Measurements from ENCODE around the gene SIGLEC9.
A peak's percentile ranks its signal among the peaks of the same experiment; 100 is the strongest.

Gene SIGLEC9

GRCh38 chr19:51124216-51124615 lies 490 bp upstream of the SIGLEC9 start:
- Mint-ChIP-seq H3K36me3 (no peaks in the 10 kb centered on the region), H3K4me3 (peak overlapping the region; percentile 69), H3K27ac (peak overlapping the region; percentile 88), H3K27me3 (no peaks in the 10 kb centered on the region), H3K4me1 (ENCODE audit: low read depth) (peaks cover 78% of the 10 kb centered on the region), H3K9me3 (ENCODE audit: low read depth) (no peaks in the 10 kb centered on the region)

GRCh38 chr19:51125421-51126075 lies 842 bp downstream of the SIGLEC9 start:
- Mint-ChIP-seq H3K36me3 (no peaks in the 10 kb centered on the region), H3K4me1 (ENCODE audit: low read depth) (peaks cover 82% of the 10 kb centered on the region), H3K9me3 (ENCODE audit: low read depth) (no peaks in the 10 kb centered on the region), H3K27ac (peak overlapping the region; percentile 6), H3K4me3 (no peak overlapping the region), H3K27me3 (no peaks in the 10 kb centered on the region)

- Mint-ChIP-seq H3K36me3 (no peaks in the 10 kb centered on the region), H3K27me3 (no peaks in the 10 kb centered on the region), H3K4me1 (ENCODE audit: low read depth) (peaks cover 83% of the 10 kb centered on the region), H3K4me3 (no peak overlapping the region), H3K27ac (no peak overlapping the region), H3K9me3 (ENCODE audit: low read depth) (no peaks in the 10 kb centered on the region)
Measured at GRCh38 chr19:51127032-51127431, 2.3 kb downstream of the SIGLEC9 start.

- peaks cover 82% of the 10 kb centered on the region for H3K4me1 Mint-ChIP-seq (ENCODE audit: low read depth)
- no peaks in the 10 kb centered on the region for H3K9me3 Mint-ChIP-seq (ENCODE audit: low read depth)
- H3K27me3 Mint-ChIP-seq: no peaks in the 10 kb centered on the region
- peak overlapping the region; percentile 83 for H3K27ac Mint-ChIP-seq
- no peaks in the 10 kb centered on the region for H3K36me3 Mint-ChIP-seq
- H3K4me3 Mint-ChIP-seq: peak overlapping the region; percentile 50
Measured at GRCh38 chr19:51127755-51128154, 3.0 kb downstream of the SIGLEC9 start.

DNA sequence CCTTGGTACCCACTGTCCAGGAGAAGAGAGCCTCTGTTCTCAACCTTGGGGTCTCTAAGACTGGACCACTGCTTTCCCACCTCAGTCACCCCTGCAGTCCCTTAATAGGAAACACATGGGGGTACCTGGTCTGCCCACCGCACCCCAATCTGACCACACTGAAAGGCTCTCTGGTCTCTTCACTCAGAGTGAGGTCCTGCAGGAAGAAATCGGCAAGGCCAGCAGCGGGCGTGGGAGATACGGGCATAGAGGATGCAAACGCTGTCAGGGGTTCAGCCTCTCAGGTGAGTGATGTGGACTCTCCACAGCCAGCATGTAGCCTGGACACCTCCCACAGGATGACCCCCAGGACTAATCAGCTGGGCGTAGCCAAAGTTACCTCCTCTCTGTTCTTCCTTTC lies 3.5 kb downstream of the SIGLEC9 start:
- Mint-ChIP-seq H3K4me1 (ENCODE audit: low read depth) (peaks cover 79% of the 10 kb centered on the region), H3K4me3 (no peak overlapping the region), H3K9me3 (ENCODE audit: low read depth) (no peaks in the 10 kb centered on the region), H3K36me3 (no peaks in the 10 kb centered on the region), H3K27me3 (no peaks in the 10 kb centered on the region), H3K27ac (peak overlapping the region; percentile 69)

- no peaks in the 10 kb centered on the region for H3K27me3 Mint-ChIP-seq
- H3K27ac Mint-ChIP-seq: no peak overlapping the region
- H3K36me3 Mint-ChIP-seq: no peaks in the 10 kb centered on the region
- peaks cover 65% of the 10 kb centered on the region for H3K4me1 Mint-ChIP-seq (ENCODE audit: low read depth)
- peaks cover 2% of the 10 kb centered on the region for H3K9me3 Mint-ChIP-seq (ENCODE audit: low read depth)
- H3K4me3 Mint-ChIP-seq: peak overlapping the region; percentile 23
Measured at GRCh38 chr19:51129716-51130115, 5.0 kb downstream of the SIGLEC9 start.

DNA sequence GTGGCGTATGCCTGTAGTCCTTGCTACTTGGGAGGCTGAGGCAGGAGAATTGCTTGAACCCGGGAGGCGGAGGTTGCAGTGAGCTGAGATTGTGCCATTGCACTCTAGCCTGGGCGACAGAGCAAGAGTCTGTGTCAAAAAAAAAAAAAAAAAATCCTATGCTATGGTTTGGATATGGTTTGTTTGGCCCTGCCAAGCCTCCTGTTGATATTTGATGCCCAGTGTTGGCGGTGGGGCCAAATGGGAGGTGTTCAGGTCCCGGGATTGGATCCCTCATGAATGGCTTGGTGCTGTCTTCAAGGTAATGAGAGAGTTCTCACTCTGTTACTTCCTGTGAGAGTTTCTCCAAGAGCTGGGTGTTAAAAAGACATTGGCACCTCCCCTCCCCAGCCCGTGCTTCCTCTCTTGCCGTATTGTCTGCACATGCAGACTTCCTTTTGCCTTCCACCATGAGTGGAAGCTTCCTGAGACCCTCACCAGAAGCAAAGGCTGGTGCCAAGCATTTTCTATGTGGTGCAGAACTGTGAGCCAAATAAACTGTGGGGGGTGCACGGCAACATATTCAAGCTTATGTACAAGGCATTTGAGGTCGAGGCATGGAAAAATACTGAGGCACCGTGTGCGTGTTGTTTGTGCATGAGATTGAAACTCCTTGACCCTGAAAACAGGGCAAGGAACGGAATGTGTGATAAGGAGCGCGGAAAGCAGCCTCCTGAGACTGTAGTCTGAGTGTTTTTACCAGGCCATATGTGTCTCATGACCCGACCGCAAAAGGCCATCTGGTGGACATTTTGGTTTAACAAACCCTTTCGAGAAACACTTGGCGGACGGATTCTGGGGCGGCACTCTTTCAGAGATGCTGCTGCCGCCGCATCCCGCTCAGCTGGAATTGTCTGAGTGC lies 7.3 kb downstream of the SIGLEC9 start:
- peaks cover 63% of the 10 kb centered on the region for H3K4me1 Mint-ChIP-seq (ENCODE audit: low read depth)
- peak overlapping the region; percentile 91 for H3K27ac Mint-ChIP-seq
- H3K9me3 Mint-ChIP-seq (ENCODE audit: low read depth): peaks cover 4% of the 10 kb centered on the region
- peak overlapping the region; percentile 76 for H3K4me3 Mint-ChIP-seq
- no peaks in the 10 kb centered on the region for H3K36me3 Mint-ChIP-seq
- no peaks in the 10 kb centered on the region for H3K27me3 Mint-ChIP-seq

DNA sequence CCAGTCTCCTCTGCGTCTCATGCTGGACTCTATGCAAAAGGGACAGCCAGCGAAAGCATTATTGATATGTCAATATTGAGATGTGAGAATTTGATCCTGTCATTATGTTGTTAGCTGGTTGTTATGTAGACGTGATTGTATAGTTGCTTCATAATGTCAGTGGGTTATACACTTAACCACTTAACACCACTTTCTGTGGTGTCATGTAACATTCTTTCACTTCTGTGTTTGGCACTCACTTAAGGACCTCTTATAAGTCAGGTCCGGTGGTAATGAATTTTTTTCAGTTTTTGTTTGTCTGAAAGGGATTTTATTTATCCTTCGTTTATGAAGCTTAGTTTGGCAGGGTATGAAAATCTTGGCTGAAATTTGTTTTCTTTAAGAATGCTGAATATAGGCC lies 10.3 kb downstream of the SIGLEC9 start:
- Mint-ChIP-seq H3K4me1 (ENCODE audit: low read depth) (peaks cover 49% of the 10 kb centered on the region), H3K27me3 (no peaks in the 10 kb centered on the region), H3K9me3 (ENCODE audit: low read depth) (peaks cover 4% of the 10 kb centered on the region), H3K36me3 (no peaks in the 10 kb centered on the region), H3K27ac (no peak overlapping the region), H3K4me3 (no peak overlapping the region)

DNA sequence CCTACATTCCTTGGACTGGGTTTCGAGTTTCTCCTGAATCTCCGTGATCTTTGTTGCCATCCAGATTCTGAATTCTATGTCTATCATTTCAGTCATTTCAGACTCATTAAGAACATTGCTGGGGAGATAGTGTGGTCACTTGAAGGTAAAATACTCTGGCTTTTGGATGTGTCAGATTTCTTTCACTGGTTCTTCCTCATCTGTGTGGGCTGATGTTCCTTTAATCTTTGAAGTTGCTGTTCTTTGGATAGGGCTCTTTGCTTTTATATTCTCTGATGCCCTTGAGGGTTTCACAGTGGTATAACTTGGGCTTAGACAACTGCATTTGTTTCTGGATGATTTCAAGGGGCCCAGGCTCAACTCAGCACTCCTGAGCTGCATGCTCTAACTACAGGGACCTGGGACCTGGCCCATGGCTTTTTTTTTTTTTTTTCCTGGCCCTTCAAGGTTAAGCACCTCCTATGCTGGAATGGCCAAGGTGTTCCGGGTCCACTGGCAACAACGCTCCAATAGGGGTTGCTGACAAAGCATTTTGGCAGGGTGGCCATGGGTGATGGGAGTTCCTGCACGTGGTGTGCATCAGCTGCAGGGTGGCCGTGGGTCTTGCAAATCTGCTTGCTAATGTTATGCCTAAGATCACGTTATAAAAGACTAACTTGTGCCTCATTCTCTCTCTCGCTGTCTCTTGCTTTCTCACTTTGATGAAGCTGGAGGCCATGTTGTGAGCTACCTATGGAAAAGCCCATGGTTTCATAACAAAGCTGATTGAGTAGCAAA lies 11.5 kb downstream of the SIGLEC9 start:
- Mint-ChIP-seq H3K36me3 (no peaks in the 10 kb centered on the region), H3K4me3 (no peak overlapping the region), H3K27me3 (peaks cover 2% of the 10 kb centered on the region), H3K9me3 (ENCODE audit: low read depth) (peaks cover 4% of the 10 kb centered on the region), H3K27ac (no peak overlapping the region), H3K4me1 (ENCODE audit: low read depth) (peaks cover 40% of the 10 kb centered on the region)

- Mint-ChIP-seq H3K4me3 (no peak overlapping the region), H3K9me3 (ENCODE audit: low read depth) (peaks cover 4% of the 10 kb centered on the region), H3K4me1 (ENCODE audit: low read depth) (peaks cover 37% of the 10 kb centered on the region), H3K36me3 (no peaks in the 10 kb centered on the region), H3K27me3 (peaks cover 2% of the 10 kb centered on the region), H3K27ac (peak overlapping the region; percentile 61)
Measured at GRCh38 chr19:51136851-51137551, 12.3 kb downstream of the SIGLEC9 start.

- H3K36me3 Mint-ChIP-seq: no peaks in the 10 kb centered on the region
- H3K4me3 Mint-ChIP-seq: no peak overlapping the region
- H3K27ac Mint-ChIP-seq: peak overlapping the region; percentile 61
- peaks cover 2% of the 10 kb centered on the region for H3K27me3 Mint-ChIP-seq
- H3K4me1 Mint-ChIP-seq (ENCODE audit: low read depth): peaks cover 29% of the 10 kb centered on the region
- peaks cover 4% of the 10 kb centered on the region for H3K9me3 Mint-ChIP-seq (ENCODE audit: low read depth)
Measured at GRCh38 chr19:51137792-51138425, 13.2 kb downstream of the SIGLEC9 start.

DNA sequence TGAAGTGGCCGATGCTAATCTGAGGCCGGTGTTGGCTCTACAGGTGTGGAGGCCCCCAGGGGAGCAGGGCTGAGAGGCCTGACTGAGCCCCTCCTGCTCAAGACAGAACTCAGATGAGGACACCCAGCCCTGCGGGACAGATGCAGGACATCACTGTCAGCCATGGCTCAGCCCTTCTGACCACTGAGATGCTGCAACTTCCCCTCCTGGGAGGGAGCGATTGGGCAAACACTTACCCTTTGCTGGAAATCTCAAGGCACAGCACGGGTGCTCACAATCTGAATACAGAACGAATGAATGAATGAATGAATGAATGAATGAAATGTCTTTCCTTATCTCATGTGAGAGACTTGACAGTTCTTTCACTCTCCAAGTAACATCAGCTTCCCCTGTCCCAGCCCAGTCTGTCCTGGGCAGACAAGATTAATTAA lies 13.9 kb downstream of the SIGLEC9 start:
- Mint-ChIP-seq H3K27me3 (peaks cover 2% of the 10 kb centered on the region), H3K4me1 (ENCODE audit: low read depth) (peaks cover 28% of the 10 kb centered on the region), H3K27ac (no peak overlapping the region), H3K9me3 (ENCODE audit: low read depth) (peaks cover 4% of the 10 kb centered on the region), H3K4me3 (no peak overlapping the region), H3K36me3 (no peaks in the 10 kb centered on the region)

DNA sequence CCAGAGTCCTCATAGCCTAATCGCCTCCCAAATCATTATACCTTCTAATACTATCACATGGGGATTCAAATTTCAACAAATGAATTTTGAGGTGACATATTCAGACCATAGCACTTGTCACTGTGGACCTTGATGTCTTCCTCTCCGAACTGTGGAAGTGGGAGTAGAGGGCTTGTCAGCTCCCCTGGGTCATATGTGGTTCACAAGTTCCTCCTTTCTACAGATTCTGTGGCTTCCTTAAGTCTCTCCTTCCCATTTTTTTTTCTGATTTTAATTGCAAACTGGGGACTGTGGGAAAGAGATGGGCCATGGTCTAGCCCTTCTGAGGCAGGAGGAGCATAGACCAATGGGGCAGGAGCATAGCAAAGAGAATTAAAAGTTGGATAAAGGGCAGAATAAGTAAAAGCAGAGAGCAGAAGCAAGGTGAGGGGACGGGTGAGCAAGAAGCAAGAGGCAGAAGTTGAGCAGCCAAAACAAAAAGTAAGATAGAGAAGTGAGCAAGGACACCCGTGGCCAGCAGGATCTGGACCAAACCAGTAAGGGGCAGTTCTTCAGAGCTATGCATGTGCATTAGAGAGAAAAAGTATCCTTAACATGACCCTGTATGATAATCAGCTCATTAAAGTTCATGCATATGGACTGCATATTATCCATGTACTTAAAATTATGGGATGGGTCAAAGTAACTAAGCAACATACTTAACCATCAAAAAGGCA lies 14.8 kb downstream of the SIGLEC9 start:
- Mint-ChIP-seq H3K27ac (no peak overlapping the region), H3K27me3 (peaks cover 2% of the 10 kb centered on the region), H3K9me3 (ENCODE audit: low read depth) (peaks cover 4% of the 10 kb centered on the region), H3K4me3 (no peak overlapping the region), H3K4me1 (ENCODE audit: low read depth) (peaks cover 28% of the 10 kb centered on the region), H3K36me3 (no peaks in the 10 kb centered on the region)
